Common myeloid progenitor, CD34-positive (primary cell): ENCODE results near the gene PHGDH.
A peak's percentile ranks its signal among the peaks of the same experiment; 100 is the strongest.
"Not testable (repeated sequence)": the region's sequence is repeated elsewhere in the genome, so short reads cannot be mapped to it uniquely, and the experiment has no call there.

Source experiments
- CTCF ChIA-PET: fragments of 350-600 bp; sonication (Branson Sonifier 250); formaldehyde crosslinking; loops from one replicate; lab custom pipeline; 2021; ENCODE audit warnings: antibody characterized with exemption; lab: Charles Lee
- POLR2A ChIA-PET: fragments of 350-600 bp; sonication (Branson Sonifier 250); formaldehyde crosslinking; loops from one replicate; lab custom pipeline; 2021; ENCODE audit warnings: antibody characterized with exemption; lab: Charles Lee
- DNase-seq, 3 donors: peaks; one replicate each; pipeline versions ENCODE4 v3.0.0 to v3.0.0-alpha.2; 2013
- H3K27ac ChIP-seq, 2 experiments: 1 replicate in 1 of 2; 2 replicates in 1 of 2; pipeline ENCODE4 v1.7.0; 2013; ENCODE audit warnings: inconsistent platforms in 2 of 2, low read length in 2 of 2, mild to moderate bottlenecking in 2 of 2, low read depth in 1 of 2, moderate library complexity in 1 of 2; ENCODE audit not compliant: severe bottlenecking in 2 of 2, insufficient read depth in 1 of 2, poor library complexity in 1 of 2
- H3K27me3 ChIP-seq, 5 experiments: replicated peaks in 2 of 5; 1 replicate in 3 of 5; 2 replicates in 2 of 5; pipeline versions ENCODE4 v1.6.1 to v1.7.0; 2013; ENCODE audit warnings: low read length in 4 of 5, mild to moderate bottlenecking in 2 of 5, moderate library complexity in 2 of 5, inconsistent platforms in 1 of 5; ENCODE audit not compliant: insufficient read depth in 5 of 5, control insufficient read depth in 4 of 5
- H3K36me3 ChIP-seq, 4 experiments: 1 replicate in 2 of 4; 2 replicates in 2 of 4; pipeline versions ENCODE4 v1.6.1 to v1.7.0; 2013; ENCODE audit warnings: low read length in 3 of 4, control low read depth in 1 of 4, mild to moderate bottlenecking in 1 of 4; ENCODE audit not compliant: control insufficient read depth in 4 of 4, insufficient read depth in 4 of 4
- H3K4me1 ChIP-seq, 4 experiments: 1 replicate in 3 of 4; 2 replicates in 1 of 4; pipeline versions ENCODE4 v1.6.1 to v1.7.1; 2013; ENCODE audit warnings: low read length in 3 of 4, mild to moderate bottlenecking in 3 of 4, control low read depth in 1 of 4, inconsistent platforms in 1 of 4, moderate library complexity in 1 of 4; ENCODE audit not compliant: control insufficient read depth in 4 of 4, insufficient read depth in 4 of 4; ENCODE audit errors: control extremely low read depth in 1 of 4
- H3K4me3 ChIP-seq, 7 experiments: 1 replicate in 4 of 7; 2 replicates in 3 of 7; pipeline versions ENCODE4 v1.5.1 to v1.7.0; 2013; ENCODE audit warnings: mild to moderate bottlenecking in 7 of 7, low read length in 6 of 7, moderate library complexity in 6 of 7, inconsistent platforms in 2 of 7, low read depth in 2 of 7, control low read depth in 1 of 7; ENCODE audit not compliant: insufficient read depth in 4 of 7, control insufficient read depth in 1 of 7; ENCODE audit errors: extremely low read depth in 1 of 7
- H3K9me3 ChIP-seq, 5 experiments: 1 replicate in 4 of 5; 2 replicates in 1 of 5; pipeline versions ENCODE4 v1.6.1 to v1.7.1; 2013; ENCODE audit warnings: low read length in 4 of 5, mild to moderate bottlenecking in 2 of 5, inconsistent platforms in 1 of 5, low read depth in 1 of 5, moderate library complexity in 1 of 5; ENCODE audit not compliant: control insufficient read depth in 4 of 5, insufficient read depth in 2 of 5; ENCODE audit errors: control extremely low read depth in 1 of 5
- WGBS: methylation state at CpG from one replicate; pipeline ENCODE4 v1.1.5; 2013; ENCODE audit not compliant: insufficient coverage; 5-methylcytosine and 5-hydroxymethylcytosine counted together

The PHGDH gene

GRCh38 chr1:119689511-119689910 lies 22.2 kb upstream of the PHGDH start:
- Histone ChIP-seq H3K4me3 (no peak overlapping the region), H3K36me3 (no peaks in the 10 kb centered on the region), H3K27ac (no peak overlapping the region), H3K9me3 (no peaks in the 10 kb centered on the region), H3K27me3 (no peaks in the 10 kb centered on the region), H3K4me1 (no peaks in the 10 kb centered on the region)
- ChIA-PET POLR2A (no interaction called here), CTCF (interaction anchor here (0.7 to 1.5 kb wide), 4 partner anchors 10 to 27 kb away, joined by 3 to 5 read pairs (median 4); no protein-coding TSS in a partner anchor)
- DNase-seq: no peak

GRCh38 chr1:119696863-119697262 lies 14.9 kb upstream of the PHGDH start:
- CTCF ChIA-PET: interaction anchor here (0.9 to 2.1 kb wide), 4 partner anchors 15 to 47 kb away, joined by 3 to 5 read pairs (median 4); partner anchors contain the start of gene PHGDH
- H3K4me1 ChIP-seq, H3K36me3 ChIP-seq, H3K4me3 ChIP-seq, H3K9me3 ChIP-seq, DNase-seq, POLR2A ChIA-PET, H3K27me3 ChIP-seq, H3K27ac ChIP-seq: not testable (repeated sequence)
- 93% methylated on average over 4 of the region's 4 CpGs for WGBS

GRCh38 chr1:119697598-119697997 lies 14.1 kb upstream of the PHGDH start:
- H3K27me3 ChIP-seq: peaks cover 0 to 2% (median 0%) of the 10 kb centered on the region in 5 experiments
- WGBS: 87% methylated on average over 2 of the region's 3 CpGs

GRCh38 chr1:119700326-119700725 lies 11.4 kb upstream of the PHGDH start:
- Histone ChIP-seq H3K27me3 (peaks cover 0 to 2% (median 0%) of the 10 kb centered on the region in 5 experiments), H3K36me3 (no peaks in the 10 kb centered on the region), H3K9me3 (peaks cover 0 to 15% (median 10%) of the 10 kb centered on the region in 5 experiments), H3K27ac (no peak overlapping the region), H3K4me3 (no peak overlapping the region), H3K4me1 (peaks cover 0 to 3% (median 0%) of the 10 kb centered on the region in 4 experiments)
- CTCF ChIA-PET: no interaction called here
- WGBS: 90% methylated on average over 2 of the region's 2 CpGs
- POLR2A ChIA-PET: no interaction called here
- DNase-seq: no peak

More at GRCh38 chr1:119697598-119697997, 14.1 kb upstream of the PHGDH start:
- ChIA-PET CTCF (interaction anchor here (0.9 to 2.1 kb wide), 6 partner anchors 10 to 46 kb away, joined by 3 to 5 read pairs (median 4); partner anchors contain the start of gene PHGDH), POLR2A (no interaction called here)
- DNase-seq: no peak
- H3K27ac ChIP-seq: no peak overlapping the region
- peaks cover 0 to 15% (median 10%) of the 10 kb centered on the region in 5 experiments for H3K9me3 ChIP-seq
- H3K4me3 ChIP-seq: no peak overlapping the region
- no peaks in the 10 kb centered on the region for H3K36me3 ChIP-seq
- H3K4me1 ChIP-seq: peaks cover 0 to 2% (median 0%) of the 10 kb centered on the region in 4 experiments

- Histone ChIP-seq H3K27me3 (peaks cover 0 to 2% (median 0%) of the 10 kb centered on the region in 5 experiments), H3K4me1 (peaks cover 0 to 3% (median 0%) of the 10 kb centered on the region in 4 experiments), H3K4me3 (no peak overlapping the region), H3K27ac (no peak overlapping the region), H3K36me3 (no peaks in the 10 kb centered on the region), H3K9me3 (peaks cover 0 to 15% (median 10%) of the 10 kb centered on the region in 5 experiments)
- ChIA-PET CTCF (no interaction called here), POLR2A (no interaction called here)
- DNase-seq: peak in 1 of 3 donors; percentile 6
These were observed 10.1 kb upstream of the PHGDH start for GRCh38 chr1:119701659-119702058.

GRCh38 chr1:119702384-119702783 lies 9.3 kb upstream of the PHGDH start:
- peak in 2 of 3 donors; percentile 48 to 56 for DNase-seq
- Histone ChIP-seq H3K4me3 (no peak overlapping the region), H3K27me3 (peaks cover 0 to 2% (median 0%) of the 10 kb centered on the region in 5 experiments), H3K27ac (no peak overlapping the region), H3K4me1 (peaks cover 0 to 3% (median 0%) of the 10 kb centered on the region in 4 experiments), H3K9me3 (peaks cover 0 to 15% (median 10%) of the 10 kb centered on the region in 5 experiments), H3K36me3 (no peaks in the 10 kb centered on the region)
- WGBS: 94% methylated on average over 2 of the region's 2 CpGs
- CTCF ChIA-PET: no interaction called here
- POLR2A ChIA-PET: no interaction called here

- ChIA-PET CTCF (interaction anchor here (1.6 kb wide), 1 partner anchor 12 kb away, joined by 3 read pairs; no protein-coding TSS in a partner anchor), POLR2A (no interaction called here)
- no peak for DNase-seq
- Histone ChIP-seq H3K27ac (no peak overlapping the region), H3K36me3 (no peaks in the 10 kb centered on the region), H3K9me3 (peaks cover 0 to 15% (median 10%) of the 10 kb centered on the region in 5 experiments), H3K27me3 (peaks cover 0 to 4% (median 0%) of the 10 kb centered on the region in 5 experiments), H3K4me3 (no peak overlapping the region), H3K4me1 (peaks cover 0 to 3% (median 0%) of the 10 kb centered on the region in 4 experiments)
- WGBS: 100% methylated on average over 1 of the region's 6 CpGs
These were observed 7.9 kb upstream of the PHGDH start for GRCh38 chr1:119703666-119704450.
